Large intestine (tissue), 3 donors: Measurements from ENCODE around the gene NT5C2. TPM values are rescaled to one million over a fixed set of nuclear protein-coding genes. Genes with fewer than 3 reads are reported as not detected.

Experiments
- DNase-seq, 2 donors: peaks; one replicate each; pipeline versions ENCODE4 v3.0.0 to v3.0.0-alpha.2; 2013
- H3K27ac ChIP-seq: one replicate; pipeline ENCODE4 v1.5.1; 2013; ENCODE audit warnings: low read length
- H3K27me3 ChIP-seq: 2 replicates; pipeline ENCODE4 v1.6.1; 2013; ENCODE audit warnings: low read length; ENCODE audit not compliant: control insufficient read depth, insufficient read depth
- H3K36me3 ChIP-seq: 2 replicates; pipeline ENCODE4 v1.6.1; 2013; ENCODE audit warnings: low read length; ENCODE audit not compliant: control insufficient read depth, insufficient read depth
- H3K4me1 ChIP-seq: one replicate; pipeline ENCODE4 v1.6.1; 2013; ENCODE audit warnings: low read length; ENCODE audit not compliant: control insufficient read depth, insufficient read depth
- H3K4me3 ChIP-seq: one replicate; pipeline ENCODE4 v1.5.1; 2013; ENCODE audit warnings: low read length
- H3K9me3 ChIP-seq: one replicate; pipeline ENCODE4 v1.6.1; 2013; ENCODE audit warnings: mild to moderate bottlenecking, low read depth, low read length, moderate library complexity; ENCODE audit not compliant: control insufficient read depth
- WGBS: methylation state at CpG from one replicate; pipeline ENCODE4 v1.1.5; 2013; ENCODE audit warnings: low lambda C conversion rate; ENCODE audit not compliant: insufficient coverage; 5-methylcytosine and 5-hydroxymethylcytosine counted together
- polyA plus RNA-seq: library from polyadenylated mRNA; unstranded; fragments of 120-200 nt; gene quantifications from one replicate; pipeline ENCODE4 v1.2.1, GENCODE V29; 2013

The NT5C2 gene
- polyA plus RNA-seq, 1 donor, result 63.9 TPM

DNA sequence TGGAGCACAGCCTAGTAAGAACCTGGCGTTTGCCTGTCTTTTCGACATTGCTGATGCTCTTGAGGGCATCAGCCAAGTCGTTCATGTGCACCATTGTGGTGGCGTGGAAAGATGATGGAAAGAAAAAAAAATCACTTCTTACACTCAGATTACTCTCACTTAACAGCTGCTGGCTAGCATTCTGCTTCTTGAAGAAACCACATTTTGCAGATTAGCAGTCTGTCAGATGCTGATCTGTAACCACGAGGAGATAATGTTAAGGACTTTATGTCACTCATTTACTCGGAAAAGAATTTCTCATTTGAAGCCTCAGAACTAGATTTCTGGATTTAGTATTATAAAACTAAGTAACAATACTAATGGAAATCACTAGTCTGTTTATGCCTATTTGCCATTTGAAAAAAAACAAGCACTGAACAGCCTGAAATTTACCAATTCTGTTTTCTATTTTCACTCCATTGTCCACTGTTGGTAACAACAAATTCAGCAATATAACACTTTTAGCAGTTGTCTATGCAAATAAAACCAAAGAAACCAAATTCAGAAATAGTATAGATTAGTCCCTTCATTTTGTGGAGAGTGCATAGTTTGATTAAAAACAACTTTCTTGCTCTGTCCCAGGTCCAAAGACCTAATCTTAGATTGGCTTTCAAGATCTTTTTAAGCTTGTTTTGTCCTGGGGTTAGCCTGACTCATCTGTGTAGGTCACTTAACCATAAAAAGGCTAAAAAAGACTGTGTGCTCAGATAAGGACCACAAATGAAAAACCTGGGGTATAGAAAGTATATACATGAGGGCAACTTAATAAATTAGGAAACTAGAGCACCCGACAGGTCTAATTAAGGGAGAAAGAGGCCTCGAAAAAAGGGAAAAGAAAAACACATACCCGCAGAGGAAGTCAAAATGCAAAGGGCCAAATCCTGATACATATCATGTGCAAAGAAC is 67.5 kb downstream of the NT5C2 start:
- WGBS, result no CpG with 5 or more reads among the region's 9 CpGs
- H3K9me3 ChIP-seq, result peaks cover 3% of the 10 kb centered on the region
- H3K4me1 ChIP-seq, result peaks cover 7% of the 10 kb centered on the region
- no peak for DNase-seq
- H3K4me3 ChIP-seq, result no peak overlapping the region
- no peak overlapping the region for H3K27ac ChIP-seq
- H3K27me3 ChIP-seq, result no peaks in the 10 kb centered on the region
- peaks cover 11% of the 10 kb centered on the region for H3K36me3 ChIP-seq

DNA sequence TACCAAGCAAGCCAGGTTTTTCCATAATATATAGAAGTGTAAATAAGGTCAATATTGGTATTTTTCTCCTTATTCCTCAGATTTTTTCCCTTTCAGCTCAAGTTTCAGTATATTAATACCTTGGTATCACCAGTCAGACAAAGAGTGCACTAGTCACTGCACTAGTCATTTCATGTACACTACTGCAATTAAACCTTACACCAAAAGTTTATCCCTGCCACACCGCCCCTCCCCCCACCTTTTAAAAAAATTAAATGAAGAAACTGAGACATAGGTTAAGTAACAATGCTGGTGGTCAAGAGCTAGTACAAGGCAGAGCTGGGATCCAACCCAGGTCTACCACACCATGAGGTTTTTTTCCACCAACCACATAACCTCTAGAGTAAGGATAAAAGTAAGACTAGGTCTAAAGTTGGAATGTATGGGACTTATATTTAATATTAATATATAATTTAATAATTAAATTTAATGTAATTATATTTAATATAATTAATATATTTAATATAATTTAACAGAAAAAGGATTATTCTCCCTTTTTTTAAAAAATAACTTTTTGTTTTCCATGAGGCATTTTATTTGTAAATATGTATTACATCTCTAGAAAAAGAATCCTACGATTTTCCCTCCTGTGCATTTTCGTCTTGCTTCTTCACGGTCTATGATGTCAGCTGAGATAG is 68.5 kb downstream of the NT5C2 start:
- H3K4me3 ChIP-seq, result no peak overlapping the region
- peaks cover 3% of the 10 kb centered on the region for H3K9me3 ChIP-seq
- DNase-seq, result no peak
- peaks cover 11% of the 10 kb centered on the region for H3K36me3 ChIP-seq
- no peak overlapping the region for H3K27ac ChIP-seq
- no peaks in the 10 kb centered on the region for H3K27me3 ChIP-seq
- peaks cover 7% of the 10 kb centered on the region for H3K4me1 ChIP-seq
- WGBS, result 100% methylated on average over 4 of the region's 4 CpGs

DNA sequence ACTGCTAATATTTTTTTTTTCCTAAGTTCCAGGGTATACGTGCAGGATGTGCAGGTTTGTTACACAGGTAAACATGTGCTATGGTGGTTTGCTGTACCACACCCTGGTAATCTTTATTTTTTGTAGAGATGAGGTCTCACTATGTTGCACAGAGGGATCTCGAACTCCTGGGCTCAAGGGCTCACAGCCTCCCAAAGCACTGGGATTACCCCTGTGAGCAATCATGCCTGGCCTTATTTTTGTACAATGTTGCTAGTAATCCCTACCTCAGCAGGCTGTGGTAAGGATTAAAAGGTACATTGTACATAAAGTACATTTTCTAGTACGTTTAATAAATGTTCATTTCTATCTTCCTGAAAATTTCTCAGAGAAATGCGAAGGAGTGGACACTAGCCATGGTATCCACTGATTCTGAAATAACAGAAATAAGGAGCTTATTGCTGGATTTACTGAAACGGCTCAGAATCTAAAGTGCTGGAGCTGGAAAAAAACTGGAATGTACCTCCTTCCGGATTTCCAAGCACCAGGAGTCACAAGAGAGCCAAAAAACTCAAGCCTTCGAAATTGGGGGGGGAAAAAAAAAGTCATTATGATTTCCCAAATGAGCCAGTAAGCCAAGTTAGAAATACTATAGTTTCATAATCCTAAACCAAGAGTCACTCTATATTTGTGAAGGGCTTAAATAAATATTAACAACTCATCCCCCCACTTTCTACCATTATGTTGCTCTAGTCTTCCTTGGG is 69.6 kb downstream of the NT5C2 start:
- Histone ChIP-seq H3K4me3 (no peak overlapping the region), H3K4me1 (peaks cover 7% of the 10 kb centered on the region), H3K36me3 (peaks cover 13% of the 10 kb centered on the region), H3K27me3 (no peaks in the 10 kb centered on the region), H3K9me3 (peaks cover 3% of the 10 kb centered on the region), H3K27ac (no peak overlapping the region)
- DNase-seq, result no peak
- WGBS, result 100% methylated on average over 2 of the region's 7 CpGs

DNA sequence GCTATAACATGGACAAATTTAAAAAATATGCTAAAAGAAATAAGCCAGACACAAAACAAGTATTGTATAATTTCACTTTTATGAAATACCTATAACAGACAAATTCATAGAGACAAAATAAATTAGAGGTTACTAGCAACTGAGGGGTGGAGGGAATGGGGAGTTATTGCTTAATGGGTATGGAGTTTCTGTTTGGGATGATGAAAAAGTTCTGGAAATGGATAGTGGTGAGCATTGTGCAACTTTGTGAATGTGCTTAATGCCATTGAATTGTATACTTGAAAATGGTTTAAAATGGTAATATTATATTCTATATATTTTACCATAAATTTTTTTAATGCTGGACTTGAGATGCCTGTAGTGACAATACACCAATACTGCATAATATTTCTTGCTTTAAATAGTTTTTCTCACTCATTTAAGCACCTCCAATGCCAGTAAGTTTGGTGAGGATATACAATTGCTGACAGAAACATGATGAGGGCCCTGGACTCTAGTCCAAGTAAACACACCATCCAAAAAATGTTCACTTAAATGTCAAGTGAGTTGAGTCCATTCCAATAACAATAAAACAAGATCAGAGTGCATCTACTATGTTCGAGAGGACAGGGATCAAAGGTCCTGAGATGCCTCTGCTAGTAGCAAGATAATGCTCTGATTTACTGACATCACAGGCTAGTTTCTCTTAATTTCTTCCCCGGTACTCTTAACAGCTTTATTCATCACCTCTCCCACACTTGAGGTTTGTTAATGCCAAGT is 71.9 kb downstream of the NT5C2 start:
- Histone ChIP-seq H3K4me1 (peaks cover 7% of the 10 kb centered on the region), H3K4me3 (no peak overlapping the region), H3K27me3 (no peaks in the 10 kb centered on the region), H3K36me3 (peaks cover 12% of the 10 kb centered on the region), H3K27ac (peak overlapping the region; percentile 35), H3K9me3 (no peaks in the 10 kb centered on the region)
- WGBS, result no CpG with 5 or more reads among the region's 2 CpGs
- peak; percentile 45 to 65 for DNase-seq

DNA sequence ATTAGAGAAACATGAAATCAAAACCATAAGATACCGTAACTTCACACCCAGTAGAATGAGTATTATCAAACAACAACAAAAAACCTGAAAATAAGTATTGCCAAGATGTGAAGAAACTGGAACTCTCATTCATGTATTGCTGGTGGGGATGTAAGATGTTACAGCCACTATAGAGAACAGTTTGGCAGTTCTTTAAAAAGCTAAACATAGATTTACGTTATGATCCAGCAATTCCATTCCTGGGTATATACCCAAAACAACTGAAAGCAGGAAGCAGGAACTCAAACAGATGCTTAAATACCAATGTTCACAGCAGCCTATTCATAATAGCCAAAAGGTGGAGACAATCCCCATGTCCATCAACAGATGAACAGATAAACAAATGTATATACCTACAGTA is 72.5 kb downstream of the NT5C2 start:
- H3K36me3 ChIP-seq, result peaks cover 8% of the 10 kb centered on the region
- H3K27me3 ChIP-seq, result no peaks in the 10 kb centered on the region
- H3K27ac ChIP-seq, result no peak overlapping the region
- peaks cover 7% of the 10 kb centered on the region for H3K4me1 ChIP-seq
- 83% methylated on average over 1 of the region's 2 CpGs for WGBS
- H3K9me3 ChIP-seq, result no peaks in the 10 kb centered on the region
- no peak overlapping the region for H3K4me3 ChIP-seq
- DNase-seq, result no peak

DNA sequence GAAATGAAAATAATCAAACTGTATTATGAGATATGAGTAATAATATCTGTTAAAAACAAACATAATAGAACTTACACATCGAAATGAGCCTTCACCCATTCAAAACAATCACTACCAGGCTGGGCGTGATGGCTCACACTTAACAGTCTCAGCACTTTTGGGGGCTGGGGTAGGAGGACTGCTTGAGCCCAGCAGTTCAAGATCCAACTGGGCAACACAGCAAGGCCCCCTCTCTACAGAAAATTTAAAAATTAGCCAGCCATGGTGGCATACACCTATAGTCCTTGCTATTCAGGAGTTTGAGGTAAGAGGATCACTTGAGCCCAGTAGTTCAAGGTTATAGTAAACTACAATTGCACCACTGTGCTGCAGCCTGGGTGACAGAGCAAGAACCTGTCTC is 75.8 kb downstream of the NT5C2 start:
- WGBS, result 100% methylated on average over 1 of the region's 2 CpGs
- Histone ChIP-seq H3K36me3 (peaks cover 4% of the 10 kb centered on the region), H3K27me3 (no peaks in the 10 kb centered on the region), H3K9me3 (no peaks in the 10 kb centered on the region), H3K27ac (no peak overlapping the region), H3K4me3 (no peak overlapping the region), H3K4me1 (peaks cover 7% of the 10 kb centered on the region)
- no peak for DNase-seq

DNA sequence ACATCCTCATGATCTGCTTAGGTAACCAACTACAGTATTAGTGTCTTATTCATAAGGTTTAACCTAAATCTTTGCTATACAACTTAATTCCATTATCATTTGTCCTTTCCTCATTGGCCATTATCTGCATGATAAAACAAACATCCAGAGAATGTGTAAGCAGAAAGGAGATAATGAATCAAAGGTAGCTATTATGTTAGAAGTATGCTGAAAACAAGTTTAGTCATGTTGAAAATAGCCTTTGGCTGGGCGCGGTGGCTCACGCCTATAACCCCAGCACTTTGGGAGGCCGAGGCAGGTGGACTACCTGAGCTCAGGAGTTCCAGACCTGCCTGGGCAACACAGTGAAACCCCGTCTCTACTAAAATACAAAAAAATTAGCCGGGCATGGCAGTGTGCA is 78.2 kb downstream of the NT5C2 start:
- no peaks in the 10 kb centered on the region for H3K9me3 ChIP-seq
- H3K27ac ChIP-seq, result no peak overlapping the region
- H3K36me3 ChIP-seq, result peaks cover 4% of the 10 kb centered on the region
- H3K27me3 ChIP-seq, result no peaks in the 10 kb centered on the region
- no CpG with 5 or more reads among the region's 6 CpGs for WGBS
- H3K4me1 ChIP-seq, result no peaks in the 10 kb centered on the region
- no peak overlapping the region for H3K4me3 ChIP-seq
- DNase-seq, result no peak

DNA sequence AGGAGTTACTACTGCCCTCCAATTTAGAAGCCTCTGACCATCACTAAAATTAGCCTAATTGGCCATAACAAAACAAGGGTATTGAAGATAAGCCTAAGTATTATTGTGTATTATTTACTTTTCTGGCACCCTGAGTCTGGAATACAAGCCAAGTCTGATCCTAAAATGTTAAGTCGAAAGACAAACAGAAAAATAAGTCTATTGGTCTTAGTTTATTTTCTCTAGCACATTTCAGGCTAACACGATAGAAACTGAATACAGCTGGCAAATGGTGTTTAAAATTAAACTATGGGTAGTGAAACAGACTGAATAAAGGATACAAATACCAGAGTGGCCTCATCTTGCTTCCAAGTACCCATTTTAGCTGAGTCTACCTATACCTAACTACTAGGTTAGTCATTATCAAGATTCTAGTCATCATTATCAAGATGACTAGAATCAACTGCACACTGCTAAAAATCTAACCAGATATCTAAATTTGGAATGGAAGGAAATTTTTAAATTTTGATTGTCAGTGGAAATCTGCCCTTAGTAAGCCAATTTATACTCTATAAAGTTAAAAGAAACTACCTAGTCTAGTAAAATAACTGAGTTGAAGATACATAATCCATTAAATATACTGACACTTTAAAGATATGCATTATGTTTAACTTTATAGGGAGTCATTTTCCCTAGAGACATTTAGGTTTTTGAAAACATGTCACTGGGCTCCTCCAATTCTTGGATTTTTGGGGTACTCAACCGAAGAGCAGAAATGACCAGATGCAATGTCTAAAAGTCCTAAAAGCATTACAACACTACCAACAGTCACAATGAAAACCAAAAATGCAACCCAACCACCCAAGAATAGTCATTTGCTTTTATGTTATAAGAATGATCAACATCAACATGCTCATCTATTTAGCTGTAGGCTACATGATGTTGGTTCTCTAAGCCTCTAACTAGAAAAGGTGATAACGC is 80.9 kb downstream of the NT5C2 start:
- Histone ChIP-seq H3K36me3 (peaks cover under 1% of the 10 kb centered on the region), H3K9me3 (no peaks in the 10 kb centered on the region), H3K27me3 (no peaks in the 10 kb centered on the region), H3K4me1 (no peaks in the 10 kb centered on the region), H3K27ac (no peak overlapping the region), H3K4me3 (no peak overlapping the region)
- no peak for DNase-seq
- 100% methylated on average over 2 of the region's 4 CpGs for WGBS
